NCI-H2081 treated with DMSO at 0.1 percent for 48 hours (cell line): ENCODE data around the gene HMOX2.

Experiments used
- DNase-seq: peaks from one replicate; lab custom pipeline; 2025; lab: John Stamatoyannopoulos, UW

Gene HMOX2

DNA sequence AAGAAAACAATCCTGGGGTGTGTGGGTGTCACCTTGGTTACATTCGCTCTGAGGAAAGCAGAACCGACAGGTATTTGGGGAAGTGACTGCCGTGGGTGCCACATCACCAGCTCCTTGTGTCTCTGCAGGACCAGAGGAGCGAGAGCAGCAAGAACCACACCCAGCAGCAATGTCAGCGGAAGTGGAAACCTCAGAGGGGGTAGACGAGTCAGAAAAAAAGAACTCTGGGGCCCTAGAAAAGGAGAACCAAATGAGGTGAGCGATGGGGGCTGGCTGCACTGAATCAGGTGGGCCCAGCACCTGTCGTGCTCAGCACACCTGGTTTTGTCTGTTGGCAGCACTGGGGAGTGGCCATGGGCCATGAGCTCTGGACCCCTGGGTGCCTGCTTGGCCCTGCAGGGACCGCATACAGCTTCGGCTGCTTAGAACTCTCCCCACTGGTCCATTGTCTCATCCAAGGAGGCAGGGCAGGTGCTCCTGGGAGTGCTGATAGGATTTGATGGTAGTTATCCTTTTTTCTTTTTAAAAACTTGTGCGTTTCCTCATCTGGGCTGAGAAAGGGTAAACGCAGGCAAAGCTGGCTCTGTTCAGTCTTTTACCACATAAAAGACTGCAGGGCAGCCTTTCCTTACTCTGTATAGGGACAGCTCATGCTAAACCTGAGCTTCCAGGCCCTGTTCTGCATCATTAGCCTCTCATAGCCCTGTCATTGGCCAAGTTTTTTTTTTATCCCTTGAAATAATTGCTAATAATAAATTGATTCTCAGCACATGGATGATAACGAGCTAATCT lies 29.4 kb downstream of the HMOX2 start:
- DNase-seq = no peak

DNA sequence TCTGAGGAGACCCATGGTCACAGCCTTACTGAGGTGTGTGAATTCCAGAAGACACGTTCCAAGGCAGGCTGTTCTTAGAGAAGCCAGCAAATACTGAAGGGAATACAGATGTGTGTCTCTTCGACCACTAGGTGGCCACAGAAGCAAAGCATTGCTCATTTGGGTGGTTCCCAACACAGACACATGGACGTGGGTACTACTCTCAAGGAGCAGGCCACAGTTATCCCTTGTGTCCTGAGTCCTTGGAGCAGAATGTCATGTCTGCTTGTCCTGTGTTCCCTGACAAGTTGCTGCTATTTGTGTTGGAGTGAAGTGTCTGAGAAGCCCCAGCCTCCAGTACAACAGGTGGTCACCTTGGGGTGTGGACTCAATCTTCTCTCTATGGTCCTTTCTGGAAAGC lies 30.3 kb downstream of the HMOX2 start:
- no peak for DNase-seq

DNA sequence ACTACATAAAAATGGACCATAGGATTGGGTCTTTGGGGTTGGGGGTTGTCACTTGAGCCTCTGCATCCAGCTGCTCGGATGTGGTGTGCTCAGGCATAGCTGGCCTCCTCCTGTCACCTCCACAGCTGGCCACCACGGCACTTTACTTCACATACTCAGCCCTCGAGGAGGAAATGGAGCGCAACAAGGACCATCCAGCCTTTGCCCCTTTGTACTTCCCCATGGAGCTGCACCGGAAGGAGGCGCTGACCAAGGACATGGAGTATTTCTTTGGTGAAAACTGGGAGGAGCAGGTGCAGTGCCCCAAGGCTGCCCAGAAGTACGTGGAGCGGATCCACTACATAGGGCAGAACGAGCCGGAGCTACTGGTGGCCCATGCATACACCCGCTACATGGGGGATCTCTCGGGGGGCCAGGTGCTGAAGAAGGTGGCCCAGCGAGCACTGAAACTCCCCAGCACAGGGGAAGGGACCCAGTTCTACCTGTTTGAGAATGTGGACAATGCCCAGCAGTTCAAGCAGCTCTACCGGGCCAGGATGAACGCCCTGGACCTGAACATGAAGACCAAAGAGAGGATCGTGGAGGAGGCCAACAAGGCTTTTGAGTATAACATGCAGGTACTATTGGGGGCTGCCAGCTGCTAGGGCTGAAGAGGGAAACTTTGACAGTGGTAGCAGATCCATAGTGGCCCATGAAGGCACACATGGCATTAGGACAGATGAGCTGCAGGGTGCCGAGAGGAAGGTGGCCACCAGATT lies 31.6 kb downstream of the HMOX2 start:
- DNase-seq = no peak

DNA sequence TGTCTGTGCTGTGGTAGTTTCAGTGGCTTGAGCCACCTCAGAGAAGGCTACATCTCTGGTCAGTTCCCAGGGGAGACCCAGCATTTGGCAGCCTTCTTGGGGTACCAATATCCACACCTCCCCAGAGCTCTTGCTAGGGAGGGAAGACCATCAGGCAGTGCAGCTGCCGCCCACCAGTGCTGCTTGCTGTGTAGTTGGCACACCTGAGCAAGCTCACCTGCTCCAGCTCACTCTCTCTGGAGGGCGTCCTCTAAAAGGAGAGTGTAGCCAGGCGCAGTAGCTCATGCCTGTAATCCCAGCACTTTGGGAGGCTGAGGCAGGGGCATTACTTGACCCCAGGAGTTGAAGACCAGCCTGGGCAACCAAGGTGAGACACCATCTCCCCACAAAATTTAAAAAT lies 32.6 kb downstream of the HMOX2 start:
- no peak for DNase-seq

DNA sequence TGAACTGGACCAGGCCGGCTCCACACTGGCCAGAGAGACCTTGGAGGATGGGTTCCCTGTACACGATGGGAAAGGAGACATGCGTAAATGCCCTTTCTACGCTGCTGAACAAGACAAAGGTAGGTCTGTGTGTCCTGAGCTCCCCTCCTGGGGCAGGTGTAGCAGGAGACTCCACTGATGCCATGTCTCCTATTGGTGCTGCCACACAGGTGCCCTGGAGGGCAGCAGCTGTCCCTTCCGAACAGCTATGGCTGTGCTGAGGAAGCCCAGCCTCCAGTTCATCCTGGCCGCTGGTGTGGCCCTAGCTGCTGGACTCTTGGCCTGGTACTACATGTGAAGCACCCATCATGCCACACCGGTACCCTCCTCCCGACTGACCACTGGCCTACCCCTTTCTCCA lies 33.2 kb downstream of the HMOX2 start:
- DNase-seq = no peak

DNA sequence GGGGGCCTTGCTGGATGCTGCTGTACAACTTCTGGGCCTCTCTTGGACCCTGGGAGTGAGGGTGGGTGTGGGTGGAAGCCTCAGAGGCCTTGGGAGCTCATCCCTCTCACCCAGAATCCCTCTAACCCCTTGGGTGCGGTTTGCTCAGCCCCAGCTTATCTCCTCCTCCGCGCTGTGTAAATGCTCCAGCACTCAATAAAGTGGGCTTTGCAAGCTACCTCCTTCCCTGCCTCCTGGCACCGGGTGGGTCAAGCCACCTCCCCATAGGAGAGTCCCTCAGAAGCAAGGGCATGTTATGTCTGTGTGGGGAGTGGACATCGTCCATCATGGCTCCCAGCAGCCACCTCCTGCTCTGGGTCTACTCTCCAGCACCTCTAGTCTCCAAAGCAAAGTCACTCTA lies 33.9 kb downstream of the HMOX2 start:
- no peak for DNase-seq

DNA sequence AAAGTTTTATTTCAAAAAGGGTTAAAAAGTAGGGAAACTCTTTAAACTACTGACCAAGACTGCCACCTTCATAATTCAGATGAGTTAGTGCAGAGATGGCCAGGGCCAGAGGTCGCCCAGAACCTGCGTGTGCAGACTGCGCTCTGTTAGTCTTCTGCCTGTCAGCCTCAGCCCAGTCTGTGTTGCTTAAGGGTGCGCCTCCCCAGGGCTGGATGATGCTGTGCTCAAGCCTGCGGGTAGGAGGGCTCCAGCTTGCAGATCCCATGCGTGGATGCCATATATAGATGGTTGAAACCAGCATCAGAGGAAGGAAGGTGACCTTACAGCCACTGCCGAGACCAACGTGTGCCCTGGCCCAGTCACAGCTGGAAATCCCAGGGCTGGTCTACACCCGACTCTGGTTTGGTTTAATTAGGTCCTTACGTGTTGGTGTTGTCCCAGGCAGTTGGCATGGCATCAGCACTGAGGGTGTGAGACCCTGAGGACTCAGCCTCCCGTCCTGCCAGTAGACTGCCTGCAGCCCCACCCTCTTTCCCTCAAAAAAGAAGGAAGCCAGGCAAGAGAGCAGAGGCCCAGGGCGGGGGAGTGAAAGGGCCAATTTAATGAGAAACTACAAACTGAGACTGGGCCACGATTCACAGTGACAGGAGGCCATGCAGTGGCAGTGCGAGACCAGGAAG lies 34.7 kb downstream of the HMOX2 start:
- DNase-seq = no peak

DNA sequence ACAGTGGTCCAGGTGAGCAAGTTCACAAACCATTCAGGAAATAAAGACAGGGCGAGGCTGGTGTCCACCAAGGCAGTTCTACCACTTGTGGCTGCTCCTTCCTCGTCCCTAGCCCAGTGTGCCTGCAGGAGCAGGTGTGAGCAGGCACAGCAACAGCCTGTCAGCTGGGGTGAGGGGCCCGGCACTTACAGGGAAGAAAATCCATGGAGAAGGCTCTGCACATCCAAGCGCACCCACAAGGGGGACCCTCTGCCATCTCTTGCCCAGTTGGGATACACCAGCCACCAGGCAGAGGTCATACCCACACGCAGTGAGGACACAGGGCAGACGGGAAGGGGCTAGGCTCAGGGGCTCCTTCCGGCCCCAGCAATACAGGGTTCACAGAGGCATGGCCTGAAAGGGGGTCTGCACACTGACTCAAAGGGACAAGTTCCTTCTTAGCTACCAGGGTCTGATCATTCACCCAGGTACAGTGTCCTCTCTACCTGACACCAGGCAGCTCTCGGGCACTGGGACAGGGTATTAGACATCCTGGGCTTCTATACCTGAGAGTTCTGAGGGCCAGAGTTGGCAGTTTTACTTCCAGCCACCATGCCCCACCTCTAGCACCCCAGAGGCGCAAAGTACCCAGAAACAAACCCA lies 35.4 kb downstream of the HMOX2 start:
- DNase-seq = no peak

DNA sequence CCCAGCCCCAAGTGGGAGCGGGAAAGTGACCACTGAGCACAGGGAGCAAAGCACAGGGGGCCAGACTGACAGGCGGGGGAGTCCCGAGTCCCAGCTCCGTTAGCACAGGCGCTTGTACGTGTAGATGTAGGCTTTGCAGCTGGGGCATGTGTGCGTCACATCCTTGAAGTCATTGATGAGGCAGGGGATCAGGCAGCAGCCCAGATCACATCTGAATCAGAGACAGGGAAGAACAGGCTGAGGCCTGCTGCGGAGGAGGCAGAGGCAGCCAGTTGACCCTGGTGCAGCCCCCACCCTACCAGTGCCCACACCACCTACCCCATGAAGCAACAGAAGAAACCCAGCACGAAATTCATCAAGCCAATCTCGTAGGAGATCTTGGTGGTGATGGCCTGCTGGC lies 36.3 kb downstream of the HMOX2 start:
- DNase-seq = no peak

DNA sequence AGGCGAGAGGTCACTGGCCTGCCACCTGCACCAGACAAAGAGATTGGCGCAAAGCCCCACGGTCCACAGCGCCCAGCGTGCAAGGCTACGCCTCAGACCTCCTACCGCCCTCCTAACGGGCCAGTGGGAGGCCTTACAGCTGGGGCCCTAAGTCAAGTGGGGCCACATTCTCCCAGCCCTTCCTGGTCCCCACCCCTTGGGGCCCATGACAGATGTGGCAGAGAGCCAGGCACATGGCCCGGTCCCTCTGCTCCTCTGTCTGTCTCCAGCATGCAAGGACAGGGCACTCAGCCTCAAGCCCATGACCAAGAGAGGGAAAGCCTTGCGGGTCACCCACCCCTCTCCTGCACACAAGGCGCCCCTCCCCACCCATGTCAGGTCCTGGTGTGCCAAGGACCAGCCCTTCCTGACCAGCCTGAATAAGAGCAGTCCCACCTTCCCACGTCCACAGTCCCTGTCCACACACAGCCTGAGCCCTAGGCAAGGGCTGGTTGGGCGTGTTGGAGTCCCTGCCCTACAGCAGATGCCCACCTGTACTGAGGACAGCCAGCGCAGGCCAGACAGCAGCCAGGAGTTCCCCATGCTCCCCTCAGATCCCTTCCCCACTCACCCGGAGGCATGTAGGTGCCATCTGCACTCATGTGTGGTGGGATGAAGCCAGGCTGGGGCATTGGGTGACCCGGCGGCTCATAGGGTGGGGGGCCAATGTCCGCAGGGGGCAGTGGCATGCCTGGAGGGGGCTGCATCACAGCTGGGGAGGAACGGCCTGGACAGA lies 37.1 kb downstream of the HMOX2 start:
- DNase-seq = no peak

DNA sequence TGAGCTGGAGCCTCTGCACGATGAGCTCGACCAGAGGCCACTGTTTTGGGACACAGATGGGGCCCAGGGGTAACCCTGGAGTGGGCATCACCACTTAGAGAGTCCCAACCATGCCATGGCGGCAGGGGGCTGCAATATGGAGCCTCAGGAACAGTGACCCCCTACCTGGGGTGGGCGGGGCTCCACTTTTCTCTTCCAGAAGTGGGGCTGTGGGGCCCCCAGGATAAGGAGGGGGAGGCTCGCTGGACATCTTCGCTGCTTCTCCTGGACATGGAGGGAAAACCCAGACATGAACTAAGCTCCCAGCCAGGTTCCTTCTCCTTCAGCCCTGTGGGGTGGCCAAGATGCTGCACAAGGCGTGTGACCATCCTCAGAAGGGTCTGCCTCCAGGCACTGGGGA lies 37.7 kb downstream of the HMOX2 start:
- no peak for DNase-seq

DNA sequence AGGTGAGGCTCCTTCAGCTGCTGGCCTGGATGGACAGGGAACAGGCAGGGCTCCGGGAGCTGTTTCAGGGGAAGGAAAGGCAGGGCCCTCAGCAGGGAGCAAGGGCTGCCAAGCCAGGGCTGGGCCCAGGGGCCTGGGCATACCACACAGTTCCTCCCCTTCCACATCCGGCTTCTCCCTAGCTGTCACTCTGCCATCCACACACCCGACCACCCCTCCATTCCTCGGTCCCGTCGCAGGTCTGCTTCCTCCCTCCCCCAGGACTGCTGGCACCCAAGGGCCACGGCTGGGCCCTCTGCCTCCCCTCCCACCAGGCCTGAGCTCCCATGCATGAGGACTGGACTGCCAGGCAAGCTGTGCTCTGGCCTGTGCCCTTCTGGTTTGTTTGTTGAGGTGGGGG lies 38.4 kb downstream of the HMOX2 start:
- DNase-seq = no peak

DNA sequence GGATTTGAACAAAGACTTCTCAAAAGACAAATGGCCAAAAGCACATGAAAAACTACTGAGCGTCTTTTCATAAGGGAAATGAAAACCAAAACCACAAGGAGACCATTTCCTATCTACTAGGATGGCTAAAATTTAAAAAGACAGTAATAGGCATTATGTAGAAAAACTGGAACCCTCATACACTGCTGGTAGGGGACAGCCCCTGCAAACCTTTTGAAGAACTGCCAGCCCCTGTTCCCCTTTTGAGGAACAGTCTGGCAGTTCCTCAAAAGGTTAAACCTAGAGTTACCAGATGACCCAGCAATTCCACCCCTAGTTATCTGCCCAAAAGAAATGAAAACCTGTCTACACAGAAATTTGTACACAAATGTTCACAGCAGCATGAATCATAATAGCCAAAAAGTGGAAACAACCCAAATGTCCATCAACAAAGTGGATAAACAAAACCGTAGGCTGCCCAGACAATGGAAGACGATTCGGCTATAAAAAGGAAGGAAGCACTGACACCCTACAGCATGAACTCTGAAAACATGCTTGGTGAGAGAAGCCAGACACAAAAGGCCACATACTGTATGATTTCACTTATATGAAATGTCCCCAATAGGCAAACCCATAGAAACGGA lies 39.5 kb downstream of the HMOX2 start:
- DNase-seq = no peak

DNA sequence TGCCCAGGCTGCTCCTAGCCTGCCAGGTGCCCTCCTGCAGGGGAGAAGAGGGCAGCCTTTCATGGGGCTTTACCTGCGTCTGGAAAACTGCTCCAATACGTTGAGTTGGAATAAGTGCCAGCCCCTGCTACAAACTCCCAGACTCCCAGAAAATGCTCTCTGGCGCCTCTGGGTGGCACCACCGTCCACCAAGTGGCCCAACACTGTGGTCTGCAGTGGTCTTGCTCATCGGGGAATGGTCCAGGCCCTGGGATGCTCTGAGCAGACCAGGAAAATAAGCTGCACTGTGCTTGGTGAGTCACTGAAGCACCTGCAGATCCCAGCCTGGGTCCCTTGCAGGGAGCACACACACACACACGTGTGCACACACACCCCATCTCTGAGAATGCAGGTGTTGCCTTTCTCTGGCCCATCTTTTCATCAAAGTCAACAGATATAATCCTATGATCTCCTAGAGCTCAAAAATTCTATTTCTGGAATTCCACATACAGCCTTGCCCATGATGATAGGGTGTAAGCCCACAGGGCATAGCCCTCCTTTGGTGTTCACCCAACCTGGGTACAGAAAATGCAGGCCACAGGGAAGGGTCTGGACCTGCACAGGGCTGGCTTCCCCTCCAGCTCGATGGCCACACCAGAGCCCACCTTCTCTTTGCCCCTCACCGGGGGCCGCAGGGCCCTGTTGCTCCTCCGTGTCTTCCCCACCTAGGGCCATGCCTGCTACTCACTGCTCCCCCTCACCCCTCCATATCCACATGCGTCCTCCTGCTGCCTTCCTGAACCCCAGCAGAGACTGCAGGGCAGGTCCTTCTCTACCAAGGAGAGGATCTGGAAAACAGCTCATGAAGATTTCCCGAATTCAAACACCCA lies 41.8 kb downstream of the HMOX2 start:
- no peak for DNase-seq

DNA sequence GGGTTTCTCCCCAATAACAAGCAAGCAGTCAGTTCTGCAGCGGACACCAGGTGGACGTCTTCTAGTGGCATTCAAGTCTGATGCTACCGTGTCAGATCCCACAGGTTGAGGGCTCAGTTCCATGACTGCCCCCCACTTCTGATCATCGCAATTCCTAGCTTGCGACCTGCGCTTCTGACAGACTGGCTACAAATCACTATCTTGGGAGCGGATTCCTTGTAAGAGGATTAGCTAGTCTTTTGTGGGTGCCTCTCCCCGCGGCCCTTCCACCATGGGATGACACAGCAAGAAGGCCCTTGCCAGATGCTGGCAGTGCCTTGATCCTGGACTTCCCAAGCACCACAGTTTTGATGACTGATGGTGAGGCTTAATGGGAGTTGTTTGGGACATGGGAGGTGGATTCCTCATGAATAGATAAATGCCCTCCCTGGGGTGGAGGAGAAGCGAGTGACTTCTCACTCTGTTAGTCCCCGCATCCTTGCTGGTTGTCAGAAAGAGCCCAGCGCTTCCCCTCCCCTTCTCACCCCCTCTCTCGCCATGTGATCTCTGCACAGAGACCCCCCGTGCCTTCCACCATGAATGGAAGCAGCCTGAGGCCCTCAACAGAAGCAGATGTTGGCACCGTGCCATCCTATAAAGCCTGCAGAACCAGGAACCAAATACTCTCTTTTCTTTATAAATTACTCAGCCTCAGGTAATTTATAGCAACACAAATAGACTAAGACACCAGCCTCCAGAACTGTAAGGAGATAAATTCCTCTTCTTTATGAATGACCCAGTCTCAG lies 43.3 kb downstream of the HMOX2 start:
- DNase-seq = no peak

DNA sequence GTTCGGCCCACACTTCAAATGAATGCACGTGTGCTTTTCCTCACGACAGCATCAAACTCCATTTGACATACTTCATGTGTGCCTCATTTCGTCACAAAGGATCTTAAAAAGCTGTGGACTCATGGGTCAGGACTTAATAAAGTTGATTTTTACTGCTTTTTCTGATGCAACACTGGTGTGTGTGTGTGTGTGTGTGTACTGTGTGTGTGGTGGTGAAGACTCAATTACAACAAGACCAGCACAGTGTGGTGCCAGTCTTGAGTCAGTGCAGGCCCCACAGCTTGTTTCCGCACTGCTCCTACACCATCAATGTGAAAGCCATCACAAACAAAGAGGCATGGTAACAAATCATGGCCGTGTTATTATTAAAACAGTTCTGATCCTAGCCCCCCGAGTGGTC lies 44.7 kb downstream of the HMOX2 start:
- no peak for DNase-seq

DNA sequence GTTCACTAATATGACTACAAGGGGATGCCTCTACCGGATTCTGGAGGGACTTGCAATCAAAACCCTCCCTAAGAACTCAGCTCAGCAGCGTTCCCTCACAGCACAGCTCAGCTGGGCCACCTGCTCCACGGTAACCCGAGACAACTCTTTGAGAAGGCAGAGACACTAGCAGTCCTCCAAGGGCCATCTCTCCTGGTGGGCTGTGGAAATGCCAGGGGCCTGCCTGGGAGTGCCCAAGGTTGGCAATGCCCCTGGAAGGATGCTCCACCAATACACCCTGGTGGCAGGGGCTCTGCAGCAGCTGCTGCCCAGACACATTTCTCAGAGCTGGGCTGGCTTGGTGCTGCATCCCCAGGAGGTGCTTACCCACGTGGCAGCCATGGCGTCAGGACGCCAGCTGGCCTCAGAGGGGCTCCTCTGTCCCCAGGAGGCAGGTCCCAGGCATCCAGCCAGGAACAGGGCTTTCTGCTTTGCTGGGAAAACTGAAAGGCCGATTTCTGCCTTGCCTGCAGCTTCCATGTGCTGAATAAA lies 45.9 kb downstream of the HMOX2 start:
- peak; percentile 79 for DNase-seq

DNA sequence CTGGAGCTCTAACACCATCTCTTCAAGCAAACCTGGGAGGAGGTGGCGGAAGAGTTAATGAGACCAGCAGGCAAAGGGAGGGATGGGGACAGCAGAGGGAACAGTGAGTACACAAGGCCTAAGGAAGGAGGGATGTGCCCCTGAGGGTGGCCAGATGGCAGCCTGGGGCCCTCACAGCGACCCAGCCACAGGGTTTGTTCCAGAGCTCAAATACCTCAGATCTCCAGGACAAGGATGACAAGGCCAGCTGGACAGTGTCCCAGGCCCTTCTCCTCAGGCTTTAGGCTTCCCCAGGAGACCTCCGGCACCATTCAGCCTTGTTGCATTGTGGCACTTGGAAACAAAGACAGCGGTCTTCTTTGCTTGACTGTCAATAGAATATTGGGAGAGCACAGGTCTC lies 47.5 kb downstream of the HMOX2 start:
- no peak for DNase-seq

DNA sequence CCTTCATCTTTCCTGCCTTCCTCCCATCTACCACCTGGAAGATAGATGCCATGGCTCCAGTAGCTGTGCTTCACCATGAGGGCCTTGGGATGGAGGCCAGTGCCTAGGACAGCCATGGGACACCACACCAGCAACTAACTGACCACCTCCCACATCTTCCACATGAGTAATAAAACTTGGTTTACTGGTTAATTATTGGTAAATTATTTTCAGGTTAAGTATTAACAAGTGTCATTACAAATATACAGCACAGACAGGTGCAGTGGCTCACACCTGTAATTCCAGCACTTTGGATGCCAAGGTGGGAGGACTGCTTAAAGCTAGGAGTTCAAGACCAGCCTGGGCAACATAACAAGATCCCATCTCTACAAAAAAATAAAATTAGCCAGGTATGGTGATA lies 48.4 kb downstream of the HMOX2 start:
- no peak for DNase-seq
